ENCODE data around the gene MRRF.

DNA sequence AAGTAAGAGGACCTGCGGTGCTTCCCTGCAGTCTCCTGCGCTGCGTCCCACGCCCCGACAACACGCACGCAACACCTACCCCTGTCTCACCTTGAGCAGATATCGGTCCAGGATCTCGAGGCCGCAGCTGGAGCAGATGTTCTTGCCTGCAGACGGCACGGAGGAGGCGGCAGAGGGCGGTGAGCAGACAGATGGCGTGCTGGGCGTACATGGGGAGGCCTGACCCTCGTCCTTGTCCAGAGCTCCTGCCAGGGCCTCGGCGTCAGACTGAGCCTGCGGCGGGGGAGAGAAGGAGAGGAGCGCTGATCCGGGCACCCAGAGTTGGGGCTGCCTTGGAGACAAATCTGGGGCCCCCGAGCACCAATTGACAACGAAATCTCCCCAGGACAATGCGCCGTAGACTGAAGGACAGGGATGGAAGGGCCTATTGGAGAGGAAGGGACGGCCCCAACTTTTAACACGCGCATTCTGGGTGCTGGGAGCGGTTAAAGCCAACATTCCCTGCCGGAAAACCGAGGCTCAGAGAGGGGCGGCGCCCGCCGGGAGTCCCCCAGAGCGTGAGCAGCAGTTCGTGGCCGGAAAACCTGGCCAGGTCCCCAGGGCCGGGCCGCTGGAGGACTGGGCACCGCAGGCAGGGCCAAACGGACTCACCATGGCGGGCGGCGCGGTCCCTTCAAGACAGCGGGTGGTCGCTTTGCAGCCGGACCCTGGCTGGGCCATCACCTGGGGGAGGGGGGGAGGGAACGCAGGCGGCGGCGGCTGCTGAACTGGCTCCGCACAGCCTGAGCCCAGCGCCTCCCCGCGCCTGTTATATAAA is 37.7 kb upstream of the MRRF start:
- TF ChIP-seq, protein P1, sequence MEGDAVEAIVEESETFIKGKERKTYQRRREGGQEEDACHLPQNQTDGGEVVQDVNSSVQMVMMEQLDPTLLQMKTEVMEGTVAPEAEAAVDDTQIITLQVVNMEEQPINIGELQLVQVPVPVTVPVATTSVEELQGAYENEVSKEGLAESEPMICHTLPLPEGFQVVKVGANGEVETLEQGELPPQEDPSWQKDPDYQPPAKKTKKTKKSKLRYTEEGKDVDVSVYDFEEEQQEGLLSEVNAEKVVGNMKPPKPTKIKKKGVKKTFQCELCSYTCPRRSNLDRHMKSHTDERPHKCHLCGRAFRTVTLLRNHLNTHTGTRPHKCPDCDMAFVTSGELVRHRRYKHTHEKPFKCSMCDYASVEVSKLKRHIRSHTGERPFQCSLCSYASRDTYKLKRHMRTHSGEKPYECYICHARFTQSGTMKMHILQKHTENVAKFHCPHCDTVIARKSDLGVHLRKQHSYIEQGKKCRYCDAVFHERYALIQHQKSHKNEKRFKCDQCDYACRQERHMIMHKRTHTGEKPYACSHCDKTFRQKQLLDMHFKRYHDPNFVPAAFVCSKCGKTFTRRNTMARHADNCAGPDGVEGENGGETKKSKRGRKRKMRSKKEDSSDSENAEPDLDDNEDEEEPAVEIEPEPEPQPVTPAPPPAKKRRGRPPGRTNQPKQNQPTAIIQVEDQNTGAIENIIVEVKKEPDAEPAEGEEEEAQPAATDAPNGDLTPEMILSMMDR (IDR thresholded peaks at IDR 0.05) = no peak
- no peak for TF ChIP-seq POLR2A (IDR thresholded peaks at IDR 0.05)

All from vagina (tissue), 2 donors.